ENCODE data around the gene NUP210L. TPM values are rescaled to one million over a fixed set of nuclear protein-coding genes. Genes with fewer than 3 reads are reported as not detected.
A peak's percentile ranks its signal among the peaks of the same experiment; 100 is the strongest.
"Not testable (repeated sequence)": the region's sequence is repeated elsewhere in the genome, so short reads cannot be mapped to it uniquely, and the experiment has no call there.

The NUP210L gene
- total and polyA plus RNA-seq, 2 experiments from 2014 or later = 0.11 TPM; not detected in 1

DNA sequence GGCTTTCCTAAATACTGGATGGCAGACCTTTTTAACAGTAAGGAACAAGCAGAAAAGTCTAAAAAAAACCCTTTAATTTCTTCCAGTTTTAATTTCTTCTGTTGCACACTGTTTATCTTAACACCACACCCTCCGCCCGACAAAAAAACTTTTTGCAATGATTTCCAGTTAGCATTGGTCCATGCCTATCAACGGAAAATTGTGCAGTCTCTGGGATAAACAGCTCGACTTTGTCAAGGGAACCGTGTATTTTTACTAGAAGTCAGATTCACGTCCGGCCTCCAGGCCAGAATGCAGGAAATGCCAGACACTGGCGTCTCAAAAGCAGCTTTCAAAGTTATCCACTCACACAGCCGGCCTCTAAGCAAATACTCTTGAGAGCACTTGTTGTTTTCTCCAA lies 378 bp upstream of the NUP210L start:
- 0 out of 2 replicates have a peak, but pooled peaks cover 4% of the 10 kb centered on the region for H3K4me1 ChIP-seq (ENCODE audit: insufficient read depth)
- DNase-seq = peak; percentile 41
- peaks cover 56% of the 10 kb centered on the region for H3F3A ChIP-seq (ENCODE audit: insufficient read depth)
- peaks cover 35% of the 10 kb centered on the region for H3K36me3 ChIP-seq (ENCODE audit: low read depth)
- H3K27ac ChIP-seq = peak overlapping the region; percentile 38
- 0 out of 2 replicates have a peak overlapping the region, but pooled peaks have one; percentile 3 for H3K9ac ChIP-seq
- whole genome bisulfite sequencing, 2 experiments (ENCODE audit: low coverage in 1 of 2, low lambda C conversion rate in 2 of 2, missing lambda C conversion rate in 2 of 2) = 22 to 25% methylated on average over 9 of the region's 9 CpGs
- in situ Hi-C loops (cut with MboI) = no loop called here
- no peaks in the 10 kb centered on the region for H3K9me2 ChIP-seq (ENCODE audit: insufficient read depth)
- no peaks in the 10 kb centered on the region for H3K27me3 ChIP-seq (replicated peaks; ENCODE audit: insufficient read depth)
- H4K20me1 ChIP-seq (ENCODE audit: insufficient read depth) = no peaks in the 10 kb centered on the region
- no peak overlapping the region for H3K4me2 ChIP-seq (ENCODE audit: unreplicated experiment)
- TF ChIP-seq EZH2 (IDR thresholded peaks at IDR 0.05; ENCODE audit: insufficient read depth, poor library complexity, severe bottlenecking) = no peak
- no peak for TF ChIP-seq EZH2phosphoT487 (IDR thresholded peaks at IDR 0.05; ENCODE audit: insufficient read depth, low read depth)
- no peaks in the 10 kb centered on the region for H3K9me3 ChIP-seq (ENCODE audit: low read depth)
- peaks cover 16% of the 10 kb centered on the region for H3K79me2 ChIP-seq (ENCODE audit: insufficient read depth)
- no peak overlapping the region for H2AFZ ChIP-seq
- no peak overlapping the region for H3K4me3 ChIP-seq

DNA sequence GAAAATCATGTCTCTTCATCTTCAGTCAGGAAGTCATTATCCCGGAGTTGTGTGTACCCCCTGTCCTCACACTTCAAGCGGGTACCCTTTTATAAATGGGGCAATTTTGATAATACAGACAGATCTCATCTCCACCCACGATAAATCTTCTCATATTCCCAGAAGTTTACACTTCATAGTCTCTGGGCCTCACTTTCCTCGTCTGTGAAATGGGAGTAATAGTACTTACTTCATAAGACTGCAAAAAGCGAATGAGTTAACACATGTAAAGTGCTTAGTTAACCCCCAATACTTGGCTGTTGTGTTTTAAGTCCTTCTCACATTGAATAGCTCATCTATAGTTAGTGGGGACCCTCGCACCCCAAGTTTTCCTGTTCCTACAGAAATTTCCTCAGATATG lies 820 bp downstream of the NUP210L start:
- in situ Hi-C loops (cut with MboI) = no loop called here
- Histone ChIP-seq H3K9ac (no peak overlapping the region), H3K36me3 (ENCODE audit: low read depth) (peaks cover 23% of the 10 kb centered on the region), H3K27me3 (replicated peaks; ENCODE audit: insufficient read depth) (no peaks in the 10 kb centered on the region), H2AFZ (no peak overlapping the region), H3F3A (ENCODE audit: insufficient read depth) (peaks cover 46% of the 10 kb centered on the region), H3K9me3 (ENCODE audit: low read depth) (no peaks in the 10 kb centered on the region), H3K4me2 (ENCODE audit: unreplicated experiment) (no peak overlapping the region), H3K9me2 (ENCODE audit: insufficient read depth) (no peaks in the 10 kb centered on the region), H3K4me1 (ENCODE audit: insufficient read depth) (0 out of 2 replicates have a peak, but pooled peaks cover 4% of the 10 kb centered on the region), H3K79me2 (ENCODE audit: insufficient read depth) (peaks cover 4% of the 10 kb centered on the region), H4K20me1 (ENCODE audit: insufficient read depth) (no peaks in the 10 kb centered on the region), H3K27ac (no peak overlapping the region), H3K4me3 (no peak overlapping the region)
- 95 to 97% methylated on average over 6 of the region's 6 CpGs for WGBS, 2 experiments (ENCODE audit: low coverage in 1 of 2, low lambda C conversion rate in 2 of 2, missing lambda C conversion rate in 2 of 2)
- DNase-seq = no peak
- TF ChIP-seq EZH2 (IDR thresholded peaks at IDR 0.05; ENCODE audit: insufficient read depth, poor library complexity, severe bottlenecking) (no peak), EZH2phosphoT487 (IDR thresholded peaks at IDR 0.05; ENCODE audit: insufficient read depth, low read depth) (no peak)

DNA sequence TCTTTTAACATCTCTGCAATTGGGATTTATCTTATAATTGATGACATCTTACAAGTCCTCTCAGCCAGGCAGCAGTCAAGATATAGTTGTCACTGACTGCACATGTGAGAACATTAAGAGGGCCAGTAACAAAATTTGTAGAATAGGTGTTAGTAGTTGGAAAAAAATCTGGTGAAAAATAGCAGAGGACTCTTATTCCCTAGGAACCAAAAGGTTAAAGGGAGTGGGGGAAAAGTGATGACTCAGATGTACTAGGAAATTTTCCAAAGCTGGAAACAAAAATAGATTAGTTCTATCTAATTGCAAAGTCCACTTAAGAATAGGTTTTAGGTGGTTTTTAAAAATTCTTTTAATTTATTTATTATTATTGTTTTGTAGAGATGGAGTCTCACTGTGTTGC lies 3.6 kb downstream of the NUP210L start:
- Histone ChIP-seq H3K4me1 (ENCODE audit: insufficient read depth) (0 out of 2 replicates have a peak, but pooled peaks cover 4% of the 10 kb centered on the region), H3F3A (ENCODE audit: insufficient read depth) (peaks cover 25% of the 10 kb centered on the region), H3K4me3 (no peak overlapping the region), H3K4me2 (ENCODE audit: unreplicated experiment) (no peak overlapping the region), H2AFZ (no peak overlapping the region), H3K27ac (no peak overlapping the region), H3K79me2 (ENCODE audit: insufficient read depth) (no peaks in the 10 kb centered on the region), H4K20me1 (ENCODE audit: insufficient read depth) (no peaks in the 10 kb centered on the region), H3K36me3 (ENCODE audit: low read depth) (peaks cover 14% of the 10 kb centered on the region), H3K27me3 (replicated peaks; ENCODE audit: insufficient read depth) (no peaks in the 10 kb centered on the region), H3K9me2 (ENCODE audit: insufficient read depth) (no peaks in the 10 kb centered on the region), H3K9ac (no peak overlapping the region), H3K9me3 (ENCODE audit: low read depth) (no peaks in the 10 kb centered on the region)
- TF ChIP-seq EZH2phosphoT487 (IDR thresholded peaks at IDR 0.05; ENCODE audit: insufficient read depth, low read depth) (no peak), EZH2 (IDR thresholded peaks at IDR 0.05; ENCODE audit: insufficient read depth, poor library complexity, severe bottlenecking) (no peak)
- in situ Hi-C loops (cut with MboI) = no loop called here
- DNase-seq = peak; percentile 37

DNA sequence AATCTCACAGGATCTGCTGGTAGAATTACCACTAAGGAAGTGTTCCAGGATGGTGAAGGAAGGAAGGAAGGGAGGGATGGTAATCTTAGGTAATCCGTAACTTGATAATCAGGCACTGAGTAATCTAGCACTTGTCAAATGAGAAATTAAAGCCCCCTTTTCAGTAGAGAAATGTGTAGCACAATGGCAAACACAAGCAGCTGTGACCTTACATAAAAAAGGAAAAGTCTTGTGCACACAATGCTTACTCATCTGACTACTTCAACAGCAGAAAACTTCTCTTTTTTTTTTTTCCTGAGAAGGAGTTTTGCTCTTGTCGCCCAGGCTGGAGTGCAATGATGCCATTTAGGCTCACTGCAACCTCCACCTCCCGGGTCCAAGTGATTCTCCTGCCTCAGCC lies 6.1 kb downstream of the NUP210L start:
- H3K36me3 ChIP-seq (ENCODE audit: low read depth) = no peaks in the 10 kb centered on the region
- no peaks in the 10 kb centered on the region for H4K20me1 ChIP-seq (ENCODE audit: insufficient read depth)
- peaks cover 3% of the 10 kb centered on the region for H3F3A ChIP-seq (ENCODE audit: insufficient read depth)
- H3K9me3 ChIP-seq (ENCODE audit: low read depth) = no peaks in the 10 kb centered on the region
- peak; percentile 20 for DNase-seq
- in situ Hi-C loops (cut with MboI) = no loop called here
- H3K9ac ChIP-seq = no peak overlapping the region
- H3K4me3 ChIP-seq = no peak overlapping the region
- no peak overlapping the region for H3K27ac ChIP-seq
- H3K27me3 ChIP-seq (replicated peaks; ENCODE audit: insufficient read depth) = no peaks in the 10 kb centered on the region
- TF ChIP-seq EZH2phosphoT487 (IDR thresholded peaks at IDR 0.05; ENCODE audit: insufficient read depth, low read depth) (no peak), EZH2 (IDR thresholded peaks at IDR 0.05; ENCODE audit: insufficient read depth, poor library complexity, severe bottlenecking) (no peak)
- 0 out of 2 replicates have a peak, but pooled peaks cover 4% of the 10 kb centered on the region for H3K4me1 ChIP-seq (ENCODE audit: insufficient read depth)
- H3K4me2 ChIP-seq (ENCODE audit: unreplicated experiment) = no peak overlapping the region
- WGBS, 2 experiments (ENCODE audit: low coverage in 1 of 2, low lambda C conversion rate in 2 of 2, missing lambda C conversion rate in 2 of 2) = 58 to 77% methylated on average over 3 of the region's 3 CpGs
- no peaks in the 10 kb centered on the region for H3K9me2 ChIP-seq (ENCODE audit: insufficient read depth)
- no peak overlapping the region for H2AFZ ChIP-seq
- H3K79me2 ChIP-seq (ENCODE audit: insufficient read depth) = no peaks in the 10 kb centered on the region

DNA sequence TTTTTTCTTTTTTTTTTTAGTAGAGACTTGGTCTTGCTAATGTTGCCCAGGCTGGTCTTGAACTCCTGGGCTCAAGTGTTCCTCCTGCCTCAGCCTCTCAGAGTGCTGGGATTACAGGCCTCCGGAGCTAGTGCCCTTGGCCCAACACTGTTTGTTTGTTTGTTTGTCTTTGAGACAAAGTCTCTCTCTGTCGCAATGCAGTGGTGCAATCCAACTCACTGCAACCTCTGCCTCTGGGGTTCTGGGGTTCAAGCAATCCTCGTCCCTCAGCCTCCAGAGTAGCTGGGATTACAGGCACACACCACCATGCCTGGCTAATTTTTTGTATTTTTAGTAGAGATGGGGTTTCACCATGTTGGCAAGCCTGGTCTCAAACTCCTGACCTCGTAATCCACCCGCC lies 7.4 kb downstream of the NUP210L start:
- H3F3A ChIP-seq (ENCODE audit: insufficient read depth); H3K27me3 ChIP-seq (replicated peaks; ENCODE audit: insufficient read depth); H3K9ac ChIP-seq; H4K20me1 ChIP-seq (ENCODE audit: insufficient read depth); H3K9me2 ChIP-seq (ENCODE audit: insufficient read depth); H3K36me3 ChIP-seq (ENCODE audit: low read depth); DNase-seq; H3K27ac ChIP-seq; H2AFZ ChIP-seq; H3K9me3 ChIP-seq (ENCODE audit: low read depth); H3K4me2 ChIP-seq (ENCODE audit: unreplicated experiment); in situ Hi-C loops (cut with MboI); H3K4me1 ChIP-seq (ENCODE audit: insufficient read depth); H3K79me2 ChIP-seq (ENCODE audit: insufficient read depth); H3K4me3 ChIP-seq: not testable (repeated sequence)
- 83 to 92% methylated on average over 5 of the region's 5 CpGs for WGBS, 2 experiments (ENCODE audit: low coverage in 1 of 2, low lambda C conversion rate in 2 of 2, missing lambda C conversion rate in 2 of 2)

All from GM23248 (cell line).